GM12875 (cell line): ENCODE results near the gene ISM2.

Source experiments
- H3K4me3 ChIP-seq: one replicate; pipeline ENCODE4 v1.5.1; 2011; ENCODE audit warnings: low read depth, low read length, control low read depth
- CTCF ChIP-seq: IDR thresholded peaks from 2 replicates; pipeline ENCODE4 v1.5.1; 2011; ENCODE audit warnings: low read depth, mild to moderate bottlenecking, control low read depth, inconsistent platforms, low read length, moderate library complexity, borderline replicate concordance; ENCODE audit not compliant: insufficient read depth

Gene ISM2

DNA sequence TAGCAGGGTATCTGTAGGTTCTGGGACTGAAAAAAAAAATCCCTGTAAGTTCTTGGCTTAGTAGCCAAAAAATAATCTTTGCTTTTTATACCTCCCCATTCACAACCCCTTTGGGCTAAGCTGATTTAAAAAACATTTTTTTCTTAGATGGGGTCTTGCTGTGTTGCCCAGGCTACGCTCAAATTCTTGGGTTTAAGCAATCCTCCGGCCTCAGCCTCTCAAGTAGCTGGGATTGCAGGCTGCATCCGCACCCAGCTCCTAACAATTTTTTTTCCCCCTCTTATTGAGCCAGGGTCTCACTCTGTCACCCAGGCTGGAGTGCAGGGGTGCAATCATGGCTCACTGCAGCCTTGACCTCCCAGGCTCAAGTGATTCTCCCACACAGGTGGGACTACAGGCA is 9.1 kb upstream of the ISM2 start:
- H3K4me3 ChIP-seq, result no peak overlapping the region
- TF ChIP-seq CTCF, result no peak

- H3K4me3 ChIP-seq, result no peak overlapping the region
- TF ChIP-seq CTCF, result no peak
Measured at GRCh38 chr14:77505031-77505430, 6.4 kb upstream of the ISM2 start.

DNA sequence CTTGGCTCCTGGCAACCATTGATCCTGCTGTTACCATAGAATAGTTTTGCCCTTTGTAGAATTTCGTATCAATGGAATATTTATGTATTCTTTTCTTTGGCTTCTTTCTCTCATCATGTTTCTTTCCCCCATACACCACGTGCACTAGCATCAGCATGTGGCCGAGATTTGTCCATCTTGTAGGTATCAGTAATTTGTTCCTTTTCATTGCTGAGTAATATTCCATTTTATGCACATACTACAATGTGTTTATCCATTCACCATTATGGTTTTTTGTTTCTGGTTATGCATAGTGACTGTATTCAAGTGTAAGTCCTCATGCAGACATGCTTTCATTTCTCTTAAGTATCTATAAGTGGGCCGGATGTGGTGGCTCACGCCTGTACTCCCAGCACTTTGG is 4.5 kb upstream of the ISM2 start:
- H3K4me3 ChIP-seq, result no peak overlapping the region
- TF ChIP-seq CTCF, result no peak

DNA sequence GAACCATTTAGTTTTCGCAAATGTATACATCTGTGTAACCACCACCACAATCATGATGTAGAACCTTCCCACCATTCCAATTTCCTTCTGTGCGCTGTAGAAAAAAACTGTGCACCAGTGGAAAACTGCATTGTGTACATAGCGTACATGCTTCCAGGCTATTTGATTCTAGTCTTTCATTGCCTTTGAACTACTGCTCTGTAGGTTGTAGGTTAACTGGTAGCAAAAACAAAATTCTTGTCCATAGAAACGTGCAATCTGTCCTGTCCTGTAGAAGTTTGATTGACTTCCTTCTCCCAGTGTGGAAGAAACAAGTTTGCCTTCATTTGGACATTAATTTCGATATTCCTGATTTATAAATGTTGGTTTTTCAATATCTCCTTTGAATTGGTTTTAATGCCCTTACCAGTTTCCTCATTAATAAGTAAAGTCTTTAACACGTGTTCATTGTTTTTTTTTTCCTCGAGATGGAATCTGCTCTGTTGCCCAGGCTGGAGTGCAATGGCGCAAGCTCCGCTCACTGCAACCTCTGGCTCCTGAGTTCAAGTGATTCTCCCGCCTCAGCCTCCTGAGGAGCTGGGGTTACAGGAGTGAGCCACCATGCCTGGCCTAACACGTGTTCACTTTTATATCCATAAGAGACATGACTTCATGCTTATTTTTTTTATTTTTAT is 3.6 kb upstream of the ISM2 start:
- no peak overlapping the region for H3K4me3 ChIP-seq
- TF ChIP-seq CTCF, result no peak

DNA sequence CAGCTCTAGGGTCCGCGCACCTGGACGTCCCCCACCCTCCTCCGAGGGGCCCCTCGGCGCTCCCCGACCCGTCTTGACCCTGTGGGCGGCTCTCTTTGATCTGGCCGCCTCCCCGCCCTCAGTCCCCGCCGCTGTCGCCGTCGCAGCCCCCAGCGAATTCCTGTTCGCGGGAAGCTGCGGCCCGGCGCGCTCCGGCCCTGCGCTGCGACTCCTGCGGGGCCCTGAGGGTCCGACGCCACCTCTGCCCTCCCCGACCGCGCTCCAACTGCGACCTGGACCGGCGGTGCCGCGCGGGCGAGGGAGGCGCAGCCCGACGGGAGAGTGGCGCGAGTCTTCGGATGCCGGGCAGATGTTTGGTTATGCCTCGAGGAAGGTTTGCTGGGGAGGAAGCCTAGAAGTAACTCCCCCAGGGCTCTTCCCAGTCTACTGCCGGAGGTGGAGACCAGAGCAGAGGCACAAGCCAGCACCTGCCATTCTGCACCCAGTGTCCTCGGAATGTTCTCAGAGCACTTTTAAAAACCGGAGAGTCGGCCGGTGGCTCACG is 440 bp upstream of the ISM2 start:
- no peak for TF ChIP-seq CTCF
- peak overlapping the region; percentile 54 for H3K4me3 ChIP-seq

- H3K4me3 ChIP-seq, result no peak overlapping the region
- TF ChIP-seq CTCF, result no peak
Measured at GRCh38 chr14:77495334-77495733, 3.3 kb downstream of the ISM2 start.

- no peak for TF ChIP-seq CTCF
- no peak overlapping the region for H3K4me3 ChIP-seq
Measured at GRCh38 chr14:77491056-77491455, 7.6 kb downstream of the ISM2 start.
